ENCODE data around the gene TSPAN9.

TSPAN9 gene

GRCh38 chr12:3141339-3142321 is 64.5 kb downstream of the TSPAN9 start:
- DNase-seq (ENCODE audit: low spot score), result no peak

GRCh38 chr12:3142386-3142785 is 65.2 kb downstream of the TSPAN9 start:
- DNase-seq (ENCODE audit: low spot score), result no peak

DNA sequence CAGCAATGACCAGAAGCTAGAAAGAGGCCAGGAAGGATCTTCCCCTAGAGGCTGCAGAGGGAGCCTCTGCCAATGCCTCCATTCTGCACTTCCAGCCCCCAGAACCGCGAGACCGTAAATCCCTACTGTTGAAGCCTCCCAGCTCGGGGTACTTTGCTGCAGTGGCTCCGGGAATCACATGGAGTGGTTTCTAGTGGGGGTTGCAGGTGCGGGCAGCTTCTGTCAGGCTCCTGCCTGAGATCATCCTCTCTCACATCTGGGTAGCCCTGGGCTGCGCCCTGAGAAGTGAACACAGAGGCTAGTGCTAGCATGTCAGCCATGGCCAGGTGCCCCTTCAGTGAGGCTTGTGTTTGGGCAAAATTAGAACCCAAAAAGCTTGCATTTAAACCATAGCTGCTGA is 67.3 kb downstream of the TSPAN9 start:
- DNase-seq (ENCODE audit: low spot score), result no peak

DNA sequence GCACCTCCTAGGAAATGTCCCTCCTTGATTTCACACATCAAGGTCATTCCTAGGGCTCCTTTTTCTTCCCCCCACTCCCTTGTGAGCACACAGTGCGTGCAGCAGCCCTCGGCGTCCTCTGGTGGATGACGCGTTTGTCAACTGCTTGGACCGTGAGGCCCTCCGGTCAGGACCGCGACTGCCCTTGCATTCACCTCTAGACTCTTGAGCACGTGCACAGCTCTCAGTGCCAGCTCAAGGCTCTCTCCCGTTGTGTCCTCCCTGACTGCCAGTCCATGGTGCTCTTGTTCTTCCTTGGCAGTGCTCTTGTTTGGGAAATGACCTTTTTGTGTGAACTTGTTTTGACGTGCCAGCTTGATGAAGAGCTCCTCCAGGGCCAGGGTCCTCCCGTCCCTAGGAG is 67.9 kb downstream of the TSPAN9 start:
- DNase-seq (ENCODE audit: low spot score), result no peak

- DNase-seq (ENCODE audit: low spot score), result no peak
These were observed 68.5 kb downstream of the TSPAN9 start for GRCh38 chr12:3145546-3146310.

DNA sequence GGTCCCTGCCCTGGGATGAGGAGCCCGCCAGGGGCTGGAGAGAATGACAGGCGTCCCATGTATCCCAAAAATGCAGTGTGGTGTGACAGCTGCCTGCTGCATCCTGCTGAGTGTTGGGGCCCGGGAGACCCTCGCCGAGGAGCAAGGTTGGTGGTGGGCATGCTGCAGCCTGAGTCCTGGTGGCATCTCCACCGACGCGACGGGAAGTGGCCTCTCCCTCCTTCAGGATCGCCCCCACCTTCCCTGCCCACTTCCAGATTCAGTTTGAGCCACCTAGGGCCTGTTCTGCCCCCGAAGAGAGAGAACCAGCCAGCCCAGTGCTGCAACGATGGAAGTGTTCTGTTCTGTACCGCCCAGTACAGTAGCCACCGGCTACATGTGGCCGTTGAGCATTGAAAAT is 70.1 kb downstream of the TSPAN9 start:
- DNase-seq (ENCODE audit: low spot score), result no peak

DNA sequence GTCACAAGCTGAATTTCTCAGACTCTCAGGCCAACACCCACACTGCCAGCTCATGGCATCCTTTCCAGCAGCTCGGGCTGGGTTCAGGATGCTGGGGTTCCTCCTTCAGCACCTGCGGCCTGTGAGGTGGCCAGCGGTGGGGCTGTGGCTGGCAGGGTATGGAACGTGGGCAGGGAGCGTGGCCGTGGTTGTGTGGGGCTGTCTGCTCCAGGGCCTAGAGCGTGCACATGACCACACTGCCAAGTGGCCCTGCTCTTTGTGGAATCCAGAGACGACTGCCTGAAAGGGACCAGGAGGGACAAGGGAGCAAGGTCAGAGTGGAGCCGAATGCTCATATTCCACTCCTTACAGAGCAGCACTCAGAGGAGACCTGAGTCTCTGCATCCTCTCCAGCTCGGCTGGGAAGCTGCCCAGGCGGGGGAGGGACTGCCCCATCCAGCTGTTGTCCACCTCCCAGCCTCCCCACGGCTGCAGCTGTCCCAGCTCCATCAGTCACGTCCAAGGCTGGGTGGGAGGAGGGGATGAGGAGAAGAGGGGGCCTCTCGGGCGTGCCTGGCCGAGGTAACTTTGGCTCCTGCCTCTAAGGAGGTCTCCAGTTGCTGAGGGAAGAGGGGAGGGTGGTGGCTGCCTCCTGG is 71.3 kb downstream of the TSPAN9 start:
- DNase-seq (ENCODE audit: low spot score), result no peak

DNA sequence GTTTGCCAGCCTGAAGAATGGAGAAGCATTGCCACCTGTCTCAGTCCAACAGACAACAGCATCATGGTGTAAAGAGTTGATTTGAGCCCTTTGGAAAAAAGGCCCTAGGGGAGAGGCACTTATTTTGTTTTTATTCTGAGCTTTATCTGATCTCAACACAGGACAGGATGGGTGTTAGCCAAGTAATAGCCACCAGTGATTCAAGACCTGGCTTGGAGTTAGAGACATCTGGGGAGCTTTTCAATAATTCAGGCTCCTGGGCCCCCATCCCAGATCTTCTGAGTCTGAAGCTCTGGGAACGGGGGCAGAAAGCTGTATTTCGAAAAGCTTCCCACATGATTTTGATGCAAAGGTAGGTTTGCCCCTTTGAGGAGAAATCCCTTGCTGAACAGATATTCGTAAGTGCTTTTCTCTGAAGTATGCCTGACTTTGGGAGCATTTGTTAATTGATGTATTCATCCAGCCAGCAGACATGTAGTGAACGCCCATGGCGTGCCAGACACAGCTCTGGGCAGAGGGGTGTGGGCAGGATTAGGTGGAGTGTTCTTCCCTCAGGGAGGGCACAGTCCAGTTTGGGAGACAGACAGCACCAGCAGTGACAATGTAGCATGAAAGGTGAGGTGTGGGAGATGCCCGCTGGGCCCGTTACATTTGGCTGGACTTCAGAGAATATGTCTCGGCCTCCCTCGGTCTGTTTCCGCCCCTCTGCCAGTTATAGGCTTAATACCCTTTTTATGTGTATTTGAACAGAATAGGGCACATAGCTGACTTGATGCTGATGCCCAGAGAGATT is 72.5 kb downstream of the TSPAN9 start:
- no peak for DNase-seq (ENCODE audit: low spot score)

- DNase-seq (ENCODE audit: low spot score), result no peak
These were observed 73.1 kb downstream of the TSPAN9 start for GRCh38 chr12:3150308-3150670.

- DNase-seq (ENCODE audit: low spot score), result no peak
These were observed 74.0 kb downstream of the TSPAN9 start for GRCh38 chr12:3150931-3151835.

DNA sequence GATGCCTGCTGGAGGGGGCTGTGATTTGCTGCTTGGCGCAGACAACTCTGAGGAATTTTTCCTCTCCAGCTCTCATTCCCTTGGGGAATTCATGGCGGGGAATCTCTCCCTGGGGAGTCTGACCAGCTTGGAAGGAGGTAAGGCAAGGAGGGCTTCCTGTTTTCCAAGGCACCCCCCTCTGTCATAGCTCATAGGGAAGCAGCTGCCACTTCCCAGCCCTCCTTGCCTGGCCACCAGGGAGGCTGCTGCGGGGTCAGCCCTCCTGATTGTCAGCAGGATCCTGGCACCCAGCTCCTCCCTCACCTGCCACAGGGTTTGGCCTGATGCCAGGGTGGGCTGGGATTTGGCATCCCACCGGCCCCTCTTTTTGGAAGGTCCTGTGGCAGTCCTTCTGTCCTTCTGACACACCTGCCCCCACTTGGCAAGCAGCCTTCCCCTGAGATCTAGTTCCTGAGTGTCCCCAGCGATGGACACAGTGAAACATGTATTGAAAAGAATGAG is 74.9 kb downstream of the TSPAN9 start:
- DNase-seq (ENCODE audit: low spot score), result no peak

GRCh38 chr12:3152892-3153291 is 75.7 kb downstream of the TSPAN9 start:
- DNase-seq (ENCODE audit: low spot score), result no peak

- no peak for DNase-seq (ENCODE audit: low spot score)
These were observed 76.8 kb downstream of the TSPAN9 start for GRCh38 chr12:3154006-3154405.

GRCh38 chr12:3155702-3156370 is 78.7 kb downstream of the TSPAN9 start:
- DNase-seq (ENCODE audit: low spot score), result no peak

DNA sequence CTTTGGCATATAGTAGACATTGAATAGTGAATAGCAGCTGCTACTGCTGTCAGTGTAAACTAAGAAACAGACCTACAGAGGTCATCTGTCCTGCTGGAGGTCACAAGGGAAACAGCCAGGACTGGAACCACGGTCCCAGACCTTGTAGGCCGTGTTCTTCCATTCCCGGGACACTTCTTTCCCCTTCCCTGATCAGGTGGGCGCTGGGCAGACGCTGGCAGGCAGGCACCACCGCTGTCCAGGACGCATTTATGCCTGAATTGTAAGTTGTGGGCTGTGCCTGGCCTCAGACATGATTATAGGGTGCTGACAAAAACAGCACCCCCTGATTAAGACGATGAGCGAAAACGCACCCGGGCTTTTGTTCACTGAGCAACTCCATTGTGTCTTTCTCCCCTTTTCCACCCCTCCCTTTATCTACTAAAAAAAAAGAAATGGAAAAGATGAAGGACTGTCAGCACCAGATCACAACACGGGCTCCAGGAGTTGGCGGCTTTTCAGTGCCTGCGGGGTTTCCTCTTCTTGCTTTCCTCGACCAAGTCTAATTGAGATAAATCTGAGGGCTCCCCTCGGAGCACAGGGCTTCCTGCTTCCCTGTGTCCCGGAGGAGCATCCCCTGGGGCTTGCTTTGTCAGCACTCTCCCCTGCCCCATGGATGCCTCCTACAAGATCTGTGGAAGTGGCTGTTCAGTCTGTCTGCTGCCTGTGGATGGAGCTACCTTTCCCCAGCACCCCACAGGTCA is 80.6 kb downstream of the TSPAN9 start:
- no peak for DNase-seq (ENCODE audit: low spot score)

- no peak for DNase-seq (ENCODE audit: low spot score)
These were observed 81.8 kb downstream of the TSPAN9 start for GRCh38 chr12:3158851-3159465.

DNA sequence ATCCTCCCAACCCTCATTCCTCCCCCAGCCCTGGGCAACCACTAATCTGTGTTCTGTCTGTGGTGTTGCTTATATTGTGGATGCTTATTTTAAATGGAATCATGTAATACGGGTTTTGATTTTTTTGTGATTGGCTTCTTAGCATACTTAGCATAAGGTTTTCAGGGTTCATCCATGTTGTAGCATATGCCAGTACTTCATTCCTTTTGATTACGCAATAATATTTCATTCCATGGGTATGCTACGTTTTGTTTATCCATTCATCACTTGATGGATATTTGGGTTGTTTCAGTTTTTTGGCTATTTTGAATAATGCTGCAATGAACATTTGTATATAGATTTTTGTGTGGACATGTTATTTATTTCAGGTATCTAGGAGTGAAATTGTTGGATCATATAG is 82.9 kb downstream of the TSPAN9 start:
- no peak for DNase-seq (ENCODE audit: low spot score)

DNA sequence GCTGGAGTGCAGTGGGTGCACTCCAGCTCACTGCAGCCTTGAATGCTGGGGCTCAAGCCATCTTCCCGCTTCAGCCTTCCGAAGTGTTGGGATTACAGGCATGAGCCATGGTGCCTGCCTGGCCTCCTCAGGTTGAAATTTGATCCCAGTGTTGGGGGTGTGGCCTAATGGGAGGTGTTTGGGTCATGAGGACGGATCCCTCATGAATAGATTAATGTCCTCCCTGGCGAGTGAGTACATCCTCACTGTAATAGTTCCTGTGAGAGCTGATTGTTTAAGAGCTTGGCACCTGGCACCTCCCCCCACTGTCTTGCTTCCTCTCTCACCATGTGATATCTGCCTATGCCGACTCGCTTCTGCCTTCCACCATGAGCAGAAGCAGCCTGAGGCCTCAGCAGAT is 84.7 kb downstream of the TSPAN9 start:
- DNase-seq (ENCODE audit: low spot score), result no peak
